ENCODE results near the gene CD300LD. TPM values are rescaled to one million over a fixed set of nuclear protein-coding genes. Genes with fewer than 3 reads are reported as not detected.
A peak's percentile ranks its signal among the peaks of the same experiment; 100 is the strongest.

CD300LD gene
- total and polyA plus RNA-seq, 2 of the 8 experiments (the other 6 are each of a cell fraction or from before 2014, with no cell fraction given): not detected

DNA sequence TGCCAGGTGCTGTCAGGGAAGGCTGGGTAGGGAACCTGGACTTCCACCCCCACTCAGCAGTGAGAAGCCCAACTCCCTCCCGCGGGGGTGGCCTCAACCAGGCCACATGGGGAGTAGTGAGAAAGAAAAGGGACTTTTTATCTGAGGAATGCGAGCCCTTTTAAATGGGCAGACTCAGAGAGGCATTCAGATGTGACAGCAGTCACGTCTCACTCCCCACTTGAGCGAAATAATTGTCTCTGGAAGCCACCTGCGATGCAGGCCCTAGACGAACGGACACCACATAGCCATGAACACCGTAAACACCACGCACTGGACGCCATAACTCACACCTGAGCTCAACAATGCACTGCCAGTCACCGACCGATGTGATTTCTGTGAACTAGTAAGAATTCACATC lies 43.3 kb upstream of the CD300LD start:
- peak overlapping the region; percentile 75; the same call in 1 of the 2 replicates for H2BK5ac ChIP-seq (ENCODE audit: low read depth, low read length)
- no peaks in the 10 kb centered on the region for H3K9me3 ChIP-seq (ENCODE audit: insufficient read depth in 2 of 2, low read depth in 1 of 2, low read length in 1 of 2)
- H3K79me2 ChIP-seq (ENCODE audit: control insufficient read depth in 1 of 2, insufficient read depth in 2 of 2, low read length in 2 of 2): no peaks in the 10 kb centered on the region
- no peak for DNase-seq (ENCODE audit: low read depth in 1 of 2, low spot score in 2 of 2)
- FAIRE-seq: no peak
- no peak overlapping the region for H3K14ac ChIP-seq (ENCODE audit: insufficient read length)
- H2BK15ac ChIP-seq (ENCODE audit: low read length): peak overlapping the region; percentile 95
- POLR2A ChIA-PET (ENCODE audit: partially characterized antibody): interaction anchor here (0.7 to 1.1 kb wide), 2 partner anchors 10 to 174 kb away, joined by 3 read pairs; no protein-coding TSS in a partner anchor
- peak overlapping the region in 1 of 4 experiments; percentile 10; a peak in 2 of 8 replicates for H3K4me3 ChIP-seq (ENCODE audit: extremely low read depth in 1 of 4, insufficient read depth in 2 of 4, low read depth in 3 of 4, low read length in 4 of 4)
- H3K4me2 ChIP-seq (ENCODE audit: insufficient read depth in 1 of 2, low read depth in 2 of 2, low read length in 2 of 2): peak overlapping the region in 1 of 2 experiments; percentile 49; a peak in 3 of 4 replicates
- no peak overlapping the region for H3K4ac ChIP-seq (replicated peaks; ENCODE audit: insufficient read length, low read depth, low read length)
- H4K8ac ChIP-seq (ENCODE audit: extremely low read depth, insufficient read depth, low read length): peak overlapping the region; percentile 57
- H2BK12ac ChIP-seq (ENCODE audit: low read depth, low read length): peak overlapping the region; percentile 99; the same call in 1 of the 2 replicates
- no peaks in the 10 kb centered on the region for H3K79me1 ChIP-seq (ENCODE audit: low read depth, low read length)
- H3K4me1 ChIP-seq (replicated peaks in 1 of 4; ENCODE audit: control insufficient read depth in 3 of 4, insufficient read depth in 4 of 4, low read length in 3 of 4): peaks cover 8 to 23% (median 13%) of the 10 kb centered on the region in 4 experiments
- H4K91ac ChIP-seq (replicated peaks; ENCODE audit: insufficient read length, low read length): peak overlapping the region; percentile 88
- peak overlapping the region; percentile 80; the same call in 1 of the 2 replicates for H2BK20ac ChIP-seq (ENCODE audit: low read length)
- H3K27me3 ChIP-seq (replicated peaks in 1 of 4; ENCODE audit: control insufficient read depth in 3 of 4, extremely low read depth in 1 of 4, insufficient read depth in 3 of 4, low read length in 3 of 4): no peaks in the 10 kb centered on the region; a peak in 1 of 7 replicates
- no peak overlapping the region for H2AK5ac ChIP-seq (ENCODE audit: low read depth, low read length)
- no peak overlapping the region; the same call in 1 of the 2 replicates for H2AFZ ChIP-seq (ENCODE audit: low read length)
- no peaks in the 10 kb centered on the region for H3K36me3 ChIP-seq (ENCODE audit: control insufficient read depth in 2 of 4, insufficient read depth in 4 of 4, low read length in 3 of 4)
- H4K20me1 ChIP-seq (replicated peaks in 1 of 2; ENCODE audit: control insufficient read depth in 1 of 2, insufficient read depth in 2 of 2, low read length in 2 of 2): no peaks in the 10 kb centered on the region
- CTCF ChIA-PET (ENCODE audit: partially characterized antibody): interaction anchor here (0.8 to 2.1 kb wide), 4 partner anchors 11 to 109 kb away, joined by 3 to 9 read pairs (median 3); no protein-coding TSS in a partner anchor
- peak overlapping the region; percentile 79 for H4K5ac ChIP-seq (ENCODE audit: insufficient read length, low read depth, low read length)
- H3K18ac ChIP-seq (ENCODE audit: extremely low read depth, low read length): peak overlapping the region; percentile 48; the same call in 1 of the 2 replicates
- no peak overlapping the region for H3K23ac ChIP-seq (ENCODE audit: insufficient read length)
- no peak overlapping the region for H3K27ac ChIP-seq (ENCODE audit: low read depth, low read length)
- H3K9ac ChIP-seq (replicated peaks in 1 of 4; ENCODE audit: extremely low read depth in 1 of 4, low read depth in 3 of 4, low read length in 3 of 4): peak overlapping the region in 1 of 4 experiments; percentile 20; a peak in 1 of 7 replicates
- TF ChIP-seq, protein P1, sequence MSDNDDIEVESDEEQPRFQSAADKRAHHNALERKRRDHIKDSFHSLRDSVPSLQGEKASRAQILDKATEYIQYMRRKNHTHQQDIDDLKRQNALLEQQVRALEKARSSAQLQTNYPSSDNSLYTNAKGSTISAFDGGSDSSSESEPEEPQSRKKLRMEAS (IDR thresholded peaks at IDR 0.05): 0 out of 2 replicates have a peak, but pooled peaks have one; percentile 35
- TF ChIP-seq GTF2F1 (IDR thresholded peaks at IDR 0.05; ENCODE audit: borderline replicate concordance, low read depth, low read length): no peak
- 62% methylated on average over 13 of the region's 13 CpGs; no CpG with 5 or more reads in 1 of the 2 experiments for WGBS, 2 experiments (ENCODE audit: extremely low coverage in 1 of 2, insufficient coverage in 1 of 2, insufficient read length in 1 of 2, insufficient replicate concordance in 2 of 2, low coverage in 1 of 2, low lambda C conversion rate in 2 of 2, missing lambda C conversion rate in 1 of 2)
- H3K56ac ChIP-seq (replicated peaks; ENCODE audit: insufficient read length, low read depth, low read length): no peak overlapping the region
- H2BK120ac ChIP-seq (replicated peaks; ENCODE audit: low read depth, low read length): no peak overlapping the region
- no peaks in the 10 kb centered on the region for H3K23me2 ChIP-seq (ENCODE audit: low read depth, low read length)

Data from H1 (cell line).